Activated CD4-positive, alpha-beta T cell treated with anti-CD3 and anti-CD28 coated beads, Interleukin-2, amount 50 U/mL, for 1 hour (primary cell): Measurements from ENCODE around the gene PDCD7.
"Not testable (repeated sequence)": the region's sequence is repeated elsewhere in the genome, so short reads cannot be mapped to it uniquely, and the experiment has no call there.

Experiments used
- DNase-seq: peaks from one replicate; pipeline ENCODE4 v3.0.0-alpha.2; 2020

Gene PDCD7, protein sequence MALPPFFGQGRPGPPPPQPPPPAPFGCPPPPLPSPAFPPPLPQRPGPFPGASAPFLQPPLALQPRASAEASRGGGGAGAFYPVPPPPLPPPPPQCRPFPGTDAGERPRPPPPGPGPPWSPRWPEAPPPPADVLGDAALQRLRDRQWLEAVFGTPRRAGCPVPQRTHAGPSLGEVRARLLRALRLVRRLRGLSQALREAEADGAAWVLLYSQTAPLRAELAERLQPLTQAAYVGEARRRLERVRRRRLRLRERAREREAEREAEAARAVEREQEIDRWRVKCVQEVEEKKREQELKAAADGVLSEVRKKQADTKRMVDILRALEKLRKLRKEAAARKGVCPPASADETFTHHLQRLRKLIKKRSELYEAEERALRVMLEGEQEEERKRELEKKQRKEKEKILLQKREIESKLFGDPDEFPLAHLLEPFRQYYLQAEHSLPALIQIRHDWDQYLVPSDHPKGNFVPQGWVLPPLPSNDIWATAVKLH

DNA sequence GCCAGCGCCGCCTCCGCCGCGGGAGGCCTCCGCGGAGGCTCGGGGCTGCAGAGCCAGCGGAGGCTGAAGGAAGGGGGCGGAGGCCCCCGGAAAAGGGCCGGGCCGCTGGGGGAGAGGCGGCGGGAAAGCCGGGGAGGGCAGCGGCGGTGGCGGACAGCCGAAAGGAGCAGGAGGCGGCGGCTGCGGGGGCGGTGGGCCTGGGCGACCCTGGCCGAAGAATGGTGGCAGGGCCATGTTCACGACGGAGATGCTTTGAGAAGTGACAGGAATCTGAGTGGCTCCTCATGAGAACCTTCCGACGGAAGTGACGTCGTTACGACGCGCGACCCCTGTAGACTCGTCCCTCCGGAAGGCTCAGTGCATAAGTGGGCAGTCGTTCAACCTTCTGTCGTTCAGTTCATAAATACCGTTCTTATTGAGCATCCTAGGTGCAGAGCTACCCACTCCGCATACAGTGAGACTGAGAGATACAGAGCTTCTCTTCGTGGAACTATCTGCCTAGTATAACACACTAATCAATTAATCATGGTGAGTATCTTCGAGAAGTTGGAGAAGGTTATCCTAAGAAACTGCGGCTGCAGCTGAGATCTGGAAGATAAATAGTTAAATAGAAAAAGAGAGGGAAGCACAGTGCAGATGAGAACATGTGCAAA lies at the start of gene PDCD7:
PDCD7 (minus strand) TSS at position 261 of the 653 bp plus-strand sequence; CDS start at position 234, 27 bp downstream.
- peak; percentile 80 for DNase-seq

- DNase-seq: no peak
These were observed 48.9 kb upstream of the PDCD7 start for GRCh38 chr15:65182538-65182937.

DNA sequence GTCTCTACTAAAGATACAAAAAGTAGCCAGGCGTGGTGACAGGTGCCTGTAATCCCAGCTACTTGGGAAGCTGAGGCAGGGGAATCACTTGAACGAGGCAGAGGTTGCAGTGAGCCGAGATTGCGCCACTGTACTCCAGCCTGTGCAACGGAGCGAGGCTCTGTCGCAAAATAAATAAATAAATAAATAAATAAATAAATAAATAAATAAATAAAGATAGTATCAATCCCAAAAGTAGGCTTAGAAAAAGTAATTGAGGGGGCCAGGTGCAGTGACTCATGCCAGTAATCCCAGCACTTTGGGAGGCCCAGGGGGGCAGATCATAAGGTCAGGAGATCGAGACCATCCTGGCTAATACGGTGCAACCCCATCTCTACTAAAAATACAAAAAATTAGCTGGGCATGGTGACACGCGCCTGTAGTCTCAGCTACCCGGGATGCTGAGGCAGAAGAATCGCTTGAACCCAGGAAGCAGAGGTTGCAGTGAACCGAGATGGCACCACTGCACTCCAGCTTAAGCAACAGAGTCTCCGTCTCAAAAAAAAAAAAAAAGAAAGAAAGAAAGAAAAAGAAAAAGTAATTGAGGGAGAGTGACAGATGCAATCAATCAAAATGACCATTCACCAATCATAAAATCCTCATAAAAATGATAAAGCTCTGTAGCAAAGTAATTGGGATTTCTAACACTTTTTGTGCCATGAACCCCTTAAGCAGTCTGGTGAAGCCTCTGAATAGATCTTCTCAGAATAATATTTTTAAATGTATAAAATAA lies 48.2 kb upstream of the PDCD7 start:
- not testable (repeated sequence) for DNase-seq

DNA sequence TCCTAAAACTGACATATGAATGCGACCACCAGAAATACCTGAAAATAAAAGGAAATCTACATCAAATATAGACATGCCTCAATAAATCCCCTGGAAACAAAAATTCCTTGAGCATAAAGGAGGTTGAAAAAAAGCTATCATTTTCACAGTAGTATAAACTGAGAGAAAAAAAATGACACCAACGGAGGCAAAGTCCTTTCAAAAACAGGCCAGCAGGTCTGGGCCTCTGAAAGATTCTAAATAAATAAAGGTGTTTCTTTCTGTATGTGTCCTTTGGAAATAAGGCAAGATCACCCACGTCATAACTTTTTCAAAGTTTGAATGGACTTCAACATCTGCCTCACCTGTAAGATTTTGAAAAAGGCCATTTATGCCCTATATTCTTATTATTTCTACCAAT lies 46.6 kb upstream of the PDCD7 start:
- DNase-seq: no peak

DNA sequence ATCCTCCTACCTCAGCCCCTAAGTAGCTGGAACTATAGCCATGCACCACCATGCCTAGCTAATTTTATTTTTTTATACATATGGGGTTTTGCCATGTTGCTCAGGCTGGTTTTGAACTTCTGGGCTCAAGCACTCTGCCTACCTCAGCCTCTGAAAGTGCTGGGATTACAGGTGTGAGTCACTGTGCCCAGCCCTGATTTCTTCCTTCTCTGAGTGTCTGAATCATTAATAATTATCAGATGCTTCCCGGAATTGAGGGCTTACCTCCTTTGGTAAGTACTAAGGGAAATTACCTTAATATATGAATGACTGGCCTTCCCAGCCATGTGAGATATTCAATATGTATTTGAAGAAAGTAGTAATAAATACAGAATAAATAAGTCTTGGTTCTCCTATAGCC lies 44.3 kb upstream of the PDCD7 start:
- DNase-seq: no peak

DNA sequence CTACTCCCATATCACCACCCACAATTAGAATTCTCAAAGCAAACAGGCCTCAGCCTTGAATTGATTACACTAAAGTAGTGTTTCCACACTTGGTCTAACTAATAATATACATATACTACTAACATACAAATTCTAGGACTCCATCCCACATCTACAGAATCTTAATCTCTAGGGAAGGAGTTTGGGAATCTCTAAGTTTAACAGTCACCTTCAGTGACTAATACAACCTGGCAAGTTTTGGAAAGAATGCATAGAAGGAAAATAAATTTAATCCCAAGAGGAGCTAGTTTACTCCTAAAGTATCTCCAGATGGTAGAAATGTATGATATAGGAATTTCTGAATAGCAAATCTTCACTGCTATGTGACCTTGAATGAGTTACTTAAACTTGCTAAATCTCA lies 42.4 kb upstream of the PDCD7 start:
- no peak for DNase-seq

GRCh38 chr15:65175511-65175910 lies 41.9 kb upstream of the PDCD7 start:
- DNase-seq: no peak

DNA sequence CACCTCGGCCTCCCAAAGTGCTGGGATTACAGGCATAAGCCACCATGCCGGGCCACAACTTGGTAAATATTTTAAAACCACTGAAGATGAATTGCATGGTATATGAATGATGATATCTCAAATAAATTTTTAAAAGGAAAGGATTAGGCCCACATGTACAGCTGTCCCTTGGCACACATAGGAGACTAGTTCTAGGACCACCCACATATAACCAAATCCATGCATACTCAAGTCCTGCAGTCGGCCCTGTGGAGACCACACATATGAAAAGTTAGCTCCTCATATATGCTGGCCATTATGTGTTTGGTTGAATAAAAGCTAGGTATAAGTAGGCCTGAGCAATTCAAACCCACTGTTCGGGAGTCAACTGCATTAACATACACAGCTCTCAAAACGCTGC lies 40.9 kb upstream of the PDCD7 start:
- DNase-seq: no peak

DNA sequence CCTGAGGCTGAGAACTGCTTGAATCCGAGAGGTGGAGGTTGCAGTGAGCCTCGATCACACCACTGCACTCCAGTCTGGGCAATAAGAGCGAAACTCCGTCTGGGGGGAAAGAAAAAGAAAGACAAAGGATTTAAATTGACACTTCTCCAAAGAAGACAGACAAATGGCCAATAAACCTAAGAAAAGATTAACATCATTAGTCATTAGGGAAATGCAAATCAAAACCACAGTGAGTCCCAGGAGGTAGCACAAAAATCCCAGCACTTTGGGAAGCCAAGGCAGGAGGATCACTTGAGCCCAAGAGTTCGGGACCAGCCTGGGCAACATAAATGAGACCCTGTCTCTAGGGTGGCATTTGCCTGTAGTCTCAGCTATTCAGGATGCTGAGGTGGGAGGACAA lies 38.9 kb upstream of the PDCD7 start:
- no peak for DNase-seq

- no peak for DNase-seq
These were observed 37.8 kb upstream of the PDCD7 start for GRCh38 chr15:65171428-65171827.

GRCh38 chr15:65165875-65166274 lies 32.3 kb upstream of the PDCD7 start:
- no peak for DNase-seq

DNA sequence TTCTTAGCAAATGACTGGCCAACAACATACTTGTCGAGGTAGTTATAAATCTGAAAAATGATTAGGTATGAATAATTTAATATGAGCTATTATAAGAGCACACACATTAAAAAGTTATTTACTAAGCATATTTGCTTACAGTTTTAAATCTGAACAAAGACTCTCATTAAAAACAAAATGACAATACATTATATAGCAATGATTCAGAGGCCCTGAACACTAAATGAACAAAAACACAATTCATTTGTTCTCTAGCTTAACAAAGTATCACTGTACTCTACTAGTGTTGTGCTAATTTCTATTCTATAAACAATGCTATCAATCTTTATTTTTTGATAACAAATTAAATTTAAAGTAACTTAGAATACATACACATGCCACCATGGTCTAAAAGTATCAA lies 30.5 kb upstream of the PDCD7 start:
- no peak for DNase-seq

DNA sequence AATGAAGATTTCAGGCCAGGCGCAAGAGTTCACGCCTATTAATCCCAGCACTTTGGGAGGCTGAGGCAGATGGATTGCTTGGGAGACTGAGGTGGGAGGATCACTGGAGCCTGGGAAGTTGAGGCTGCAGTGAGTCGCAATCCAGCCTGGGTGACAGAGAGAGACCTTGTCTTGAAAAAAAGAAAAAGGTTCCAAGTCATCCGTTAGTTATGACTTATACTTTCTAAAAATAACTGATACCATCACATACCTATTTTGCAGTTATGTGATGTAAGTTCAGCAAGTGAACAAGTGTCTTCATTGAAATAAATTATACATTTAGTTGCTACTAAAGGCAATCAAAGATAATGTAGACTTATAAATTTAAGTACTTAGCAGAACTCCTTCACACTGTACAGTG lies 29.4 kb upstream of the PDCD7 start:
- no peak for DNase-seq

- DNase-seq: no peak
These were observed 23.1 kb upstream of the PDCD7 start for GRCh38 chr15:65156692-65157091.

- DNase-seq: no peak
These were observed 21.1 kb upstream of the PDCD7 start for GRCh38 chr15:65154720-65155119.

DNA sequence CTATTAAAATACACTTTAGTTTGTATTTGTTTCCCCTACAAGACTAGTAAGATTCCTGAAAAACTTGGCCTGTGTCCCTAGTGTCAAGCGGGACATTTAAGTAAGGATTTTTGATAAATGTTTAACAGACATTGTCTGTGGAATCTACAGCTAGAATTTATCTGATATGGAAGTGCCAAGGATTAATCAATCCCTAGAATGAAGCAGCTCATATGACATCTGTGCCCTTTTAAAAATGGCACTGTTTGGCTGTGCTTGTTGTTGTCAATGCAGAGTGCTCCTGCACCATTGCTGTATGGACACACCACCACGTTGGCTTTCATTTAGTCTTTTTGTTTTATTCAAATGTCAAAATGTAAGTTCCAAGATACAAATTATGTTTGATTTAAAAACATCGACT lies 14.3 kb upstream of the PDCD7 start:
- DNase-seq: no peak

GRCh38 chr15:65146438-65146837 lies 12.8 kb upstream of the PDCD7 start:
- DNase-seq: no peak

DNA sequence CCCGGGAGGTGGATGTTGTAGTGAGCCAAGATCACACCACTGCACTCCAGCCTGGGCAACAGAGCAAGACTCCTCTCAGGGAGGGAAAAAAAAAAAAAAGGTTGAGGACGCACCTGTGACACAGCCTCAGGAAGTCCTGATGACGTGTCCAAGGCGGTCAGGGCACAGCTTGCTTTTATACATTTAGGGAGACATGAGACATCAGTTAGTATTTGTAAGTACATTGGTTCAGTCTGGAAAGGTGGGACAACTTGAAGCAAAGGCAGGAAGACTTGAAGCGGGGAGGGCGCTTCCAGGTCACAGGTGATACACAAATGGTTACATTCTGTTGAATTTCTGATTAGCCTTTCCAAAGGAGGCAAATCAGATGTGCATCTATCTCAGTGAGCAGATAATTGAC lies 5.0 kb upstream of the PDCD7 start:
- DNase-seq: not testable (repeated sequence)

GRCh38 chr15:65137893-65138292 lies 4.3 kb upstream of the PDCD7 start:
- DNase-seq: not testable (repeated sequence)

- DNase-seq: not testable (repeated sequence)
These were observed 3.5 kb upstream of the PDCD7 start for GRCh38 chr15:65137089-65137488.

DNA sequence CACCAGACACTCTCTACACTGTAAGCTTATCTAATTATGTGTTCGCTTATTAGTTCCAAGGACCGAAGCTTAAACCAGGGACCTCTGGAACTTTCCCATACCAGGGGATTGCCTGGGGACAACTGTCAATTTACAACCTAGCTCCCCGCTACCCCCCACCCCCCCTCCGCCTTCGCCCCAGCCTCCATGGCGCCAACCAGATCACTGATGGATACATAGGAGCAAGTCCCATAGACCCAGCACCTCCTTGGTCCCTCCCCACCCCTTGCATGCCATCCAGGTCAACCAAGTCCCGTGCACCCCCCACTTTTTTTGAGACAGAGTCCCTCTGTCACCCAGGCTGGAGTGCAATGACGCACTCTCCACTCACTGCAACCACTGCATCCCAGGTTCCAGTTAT lies 930 bp upstream of the PDCD7 start:
- no peak for DNase-seq

GRCh38 chr15:65132878-65133547 lies 595 bp downstream of the PDCD7 start:
- DNase-seq: peak; percentile 23

DNA sequence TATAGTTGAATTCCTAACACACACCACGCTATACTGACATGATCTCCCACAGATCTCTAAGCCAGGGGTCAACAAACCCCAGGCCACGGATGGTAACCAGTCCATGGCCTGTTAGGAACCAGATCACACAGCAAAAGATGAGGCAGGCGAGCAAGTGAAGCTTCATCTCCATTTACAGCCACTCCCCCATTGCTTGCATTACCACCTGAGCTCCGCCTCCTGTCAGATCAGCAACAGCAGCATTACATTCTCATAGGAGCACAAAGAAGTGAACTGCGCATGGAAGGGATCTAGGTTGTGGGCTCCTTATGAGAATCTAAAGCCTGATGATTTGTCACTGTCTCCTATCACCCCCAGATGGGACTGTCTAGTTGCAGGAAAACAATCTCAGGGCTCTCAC lies 2.7 kb downstream of the PDCD7 start:
- no peak for DNase-seq
